ENCODE results near the gene TBX15.

The TBX15 gene

DNA sequence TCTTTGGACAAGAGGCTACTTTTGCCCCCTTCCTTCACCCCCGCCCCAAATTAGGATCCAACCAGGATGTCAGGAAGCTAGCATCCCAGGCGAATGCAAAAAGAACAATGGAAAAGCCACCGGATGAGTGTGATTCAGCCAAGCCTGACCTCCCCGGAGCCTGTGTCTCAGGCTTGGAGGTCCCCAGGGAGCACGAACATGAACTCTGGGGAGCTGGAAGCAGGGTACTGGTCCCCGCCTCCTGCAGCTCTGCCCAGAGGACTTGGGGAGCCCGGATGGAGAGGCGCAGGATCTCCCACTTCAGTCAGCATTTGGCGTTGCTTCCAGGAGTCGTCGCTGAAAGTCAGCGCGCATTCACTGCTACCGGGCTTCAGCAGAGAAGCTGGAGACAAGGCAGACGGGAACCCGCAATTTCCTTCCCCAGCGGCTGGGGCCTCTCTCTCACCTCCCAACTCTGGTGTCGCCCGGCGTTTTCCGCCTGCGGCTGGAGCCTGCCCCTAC is 1.8 kb upstream of the TBX15 start:
- peak; percentile 28 for DNase-seq (ENCODE audit: low read depth)
- TF ChIP-seq POLR2A (IDR thresholded peaks at IDR 0.05; ENCODE audit: extremely low read depth, insufficient read length) (no peak), MYC (IDR thresholded peaks at IDR 0.05; ENCODE audit: low read depth, low read length) (no peak)
- TF ChIP-seq, protein P1, sequence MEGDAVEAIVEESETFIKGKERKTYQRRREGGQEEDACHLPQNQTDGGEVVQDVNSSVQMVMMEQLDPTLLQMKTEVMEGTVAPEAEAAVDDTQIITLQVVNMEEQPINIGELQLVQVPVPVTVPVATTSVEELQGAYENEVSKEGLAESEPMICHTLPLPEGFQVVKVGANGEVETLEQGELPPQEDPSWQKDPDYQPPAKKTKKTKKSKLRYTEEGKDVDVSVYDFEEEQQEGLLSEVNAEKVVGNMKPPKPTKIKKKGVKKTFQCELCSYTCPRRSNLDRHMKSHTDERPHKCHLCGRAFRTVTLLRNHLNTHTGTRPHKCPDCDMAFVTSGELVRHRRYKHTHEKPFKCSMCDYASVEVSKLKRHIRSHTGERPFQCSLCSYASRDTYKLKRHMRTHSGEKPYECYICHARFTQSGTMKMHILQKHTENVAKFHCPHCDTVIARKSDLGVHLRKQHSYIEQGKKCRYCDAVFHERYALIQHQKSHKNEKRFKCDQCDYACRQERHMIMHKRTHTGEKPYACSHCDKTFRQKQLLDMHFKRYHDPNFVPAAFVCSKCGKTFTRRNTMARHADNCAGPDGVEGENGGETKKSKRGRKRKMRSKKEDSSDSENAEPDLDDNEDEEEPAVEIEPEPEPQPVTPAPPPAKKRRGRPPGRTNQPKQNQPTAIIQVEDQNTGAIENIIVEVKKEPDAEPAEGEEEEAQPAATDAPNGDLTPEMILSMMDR (IDR thresholded peaks at IDR 0.05; ENCODE audit: low read depth, low read length) = no peak
- TF ChIP-seq, protein P2, sequence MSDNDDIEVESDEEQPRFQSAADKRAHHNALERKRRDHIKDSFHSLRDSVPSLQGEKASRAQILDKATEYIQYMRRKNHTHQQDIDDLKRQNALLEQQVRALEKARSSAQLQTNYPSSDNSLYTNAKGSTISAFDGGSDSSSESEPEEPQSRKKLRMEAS (IDR thresholded peaks at IDR 0.05; ENCODE audit: low read depth, low read length) = no peak
- H3K4me3 ChIP-seq (ENCODE audit: low read depth, low read length) = no peak overlapping the region

- TF ChIP-seq, protein P1 (IDR thresholded peaks at IDR 0.05; ENCODE audit: low read depth, low read length) = no peak
- TF ChIP-seq, protein P2 (IDR thresholded peaks at IDR 0.05; ENCODE audit: low read depth, low read length) = no peak
- TF ChIP-seq MYC (IDR thresholded peaks at IDR 0.05; ENCODE audit: low read depth, low read length) (no peak), POLR2A (IDR thresholded peaks at IDR 0.05; ENCODE audit: extremely low read depth, insufficient read length) (no peak)
- no peak overlapping the region for H3K4me3 ChIP-seq (ENCODE audit: low read depth, low read length)
- no peak for DNase-seq (ENCODE audit: low read depth)
Observed at GRCh38 chr1:118989006-118989815, 1.1 kb upstream of the TBX15 start.

DNA sequence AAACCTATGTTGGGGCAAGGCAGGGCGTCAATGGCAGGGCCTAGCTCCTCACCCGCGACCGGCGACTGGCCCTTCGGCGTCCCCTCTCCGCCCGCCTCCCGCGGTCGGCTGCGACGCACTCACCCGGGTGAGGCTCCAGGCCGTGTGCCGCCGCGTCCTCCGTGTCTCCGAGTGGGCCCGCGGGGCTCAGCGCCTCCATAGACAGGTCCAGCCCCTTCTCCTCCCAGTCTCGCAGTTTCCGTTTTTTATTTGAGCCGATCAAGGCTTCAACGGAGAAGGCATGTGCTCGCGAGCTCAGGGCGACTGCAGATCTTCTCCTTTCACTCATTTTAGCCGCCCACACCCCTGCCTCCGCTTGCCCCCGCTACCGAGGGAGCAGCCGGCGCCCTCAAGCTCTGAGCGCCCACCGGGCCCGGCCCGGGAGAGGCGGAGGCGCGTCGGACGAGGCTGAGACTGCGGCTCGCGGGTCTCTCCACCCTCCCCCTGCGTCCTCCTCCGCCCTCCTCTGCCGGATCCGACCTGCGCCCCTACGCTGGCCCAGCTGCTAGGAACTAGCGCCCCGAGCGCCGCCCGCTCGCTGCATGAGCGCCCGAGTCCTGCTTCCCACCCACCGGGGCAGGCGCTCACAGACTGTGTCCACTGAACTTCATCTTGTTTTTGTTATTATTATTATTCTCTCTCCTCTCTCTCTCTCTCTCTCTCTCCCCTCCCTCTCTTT is 516 bp downstream of the TBX15 start:
- TF ChIP-seq POLR2A (IDR thresholded peaks at IDR 0.05; ENCODE audit: extremely low read depth, insufficient read length) = no peak
- TF ChIP-seq, protein P2 (IDR thresholded peaks at IDR 0.05; ENCODE audit: low read depth, low read length) = no peak
- TF ChIP-seq, protein P1 (IDR thresholded peaks at IDR 0.05; ENCODE audit: low read depth, low read length) = no peak
- H3K4me3 ChIP-seq (ENCODE audit: low read depth, low read length) = no peak overlapping the region
- DNase-seq (ENCODE audit: low read depth) = no peak

DNA sequence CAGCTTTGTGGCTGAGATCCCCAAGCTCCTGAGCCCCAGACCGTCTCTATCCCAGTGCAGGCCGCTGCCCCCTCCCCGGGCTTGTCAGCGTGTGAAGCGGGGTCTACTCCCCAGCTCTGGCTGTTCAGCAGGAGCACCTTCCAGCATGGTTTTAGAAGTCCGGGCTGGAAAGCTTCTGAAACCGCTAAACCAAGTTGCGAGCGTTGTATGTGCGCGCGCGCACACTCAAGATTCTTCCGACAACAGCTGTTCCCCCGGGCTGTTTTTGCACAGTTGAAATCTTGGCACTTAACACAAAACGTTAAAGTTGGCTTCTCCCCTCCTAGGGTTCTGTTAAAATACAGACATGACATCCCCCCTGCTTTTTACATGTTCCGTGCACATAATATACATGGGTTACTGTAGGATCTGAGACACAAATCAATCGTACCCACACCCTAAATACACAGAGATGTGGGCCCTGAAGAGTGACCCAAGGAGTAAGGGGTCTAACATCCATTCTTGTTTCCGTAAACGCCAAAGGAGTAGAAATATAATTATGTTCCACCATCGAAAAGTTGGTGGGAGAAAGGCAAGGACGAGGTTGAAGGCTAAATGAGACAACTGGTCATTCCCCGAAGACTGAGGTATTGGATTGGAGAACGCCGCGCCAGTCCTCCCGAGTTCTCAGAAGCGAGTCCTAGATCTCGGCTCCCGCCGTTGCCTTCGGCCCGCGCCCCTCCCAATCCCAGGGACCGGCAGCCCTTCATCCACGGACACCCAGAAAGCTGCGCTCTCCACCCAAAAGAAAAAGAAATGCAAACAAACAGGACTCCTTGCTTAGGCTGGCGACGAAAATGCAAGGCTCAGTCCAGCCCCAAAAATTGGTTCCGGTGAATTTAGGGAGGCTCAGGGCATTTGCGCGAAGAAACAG is 1.3 kb downstream of the TBX15 start:
- DNase-seq (ENCODE audit: low read depth) = no peak
- TF ChIP-seq, protein P2 (IDR thresholded peaks at IDR 0.05; ENCODE audit: low read depth, low read length) = no peak
- TF ChIP-seq, protein P1 (IDR thresholded peaks at IDR 0.05; ENCODE audit: low read depth, low read length) = no peak
- TF ChIP-seq MYC (IDR thresholded peaks at IDR 0.05; ENCODE audit: low read depth, low read length) = no peak
- TF ChIP-seq POLR2A (IDR thresholded peaks at IDR 0.05; ENCODE audit: extremely low read depth, insufficient read length) = no peak
- H3K4me3 ChIP-seq (ENCODE audit: low read depth, low read length) = no peak overlapping the region
